Coronary artery (tissue), 2 donors: ENCODE measurements around the gene TCF7.

Experiments used
- DNase-seq: peaks from one replicate; pipeline ENCODE4 v3.0.0-alpha.2; 2017; ENCODE audit warnings: low spot score
- H3K27ac ChIP-seq, 2 donors: fragments of 200-600 bp; sonication (generic); one replicate each; pipeline ENCODE4 v1.5.1; 2016 to 2019
- H3K4me3 ChIP-seq: fragments of 200-600 bp; sonication (generic); 2 replicates; pipeline ENCODE4 v1.5.1; 2016; ENCODE audit warnings: mild to moderate bottlenecking, moderate library complexity
- TF ChIP-seq, protein P1 (sequence below): fragments of 200-600 bp; sonication (generic); IDR thresholded peaks from one replicate; pipeline ENCODE4 v1.5.1; 2019; ENCODE audit warnings: antibody characterized with exemption

The TCF7 gene

DNA sequence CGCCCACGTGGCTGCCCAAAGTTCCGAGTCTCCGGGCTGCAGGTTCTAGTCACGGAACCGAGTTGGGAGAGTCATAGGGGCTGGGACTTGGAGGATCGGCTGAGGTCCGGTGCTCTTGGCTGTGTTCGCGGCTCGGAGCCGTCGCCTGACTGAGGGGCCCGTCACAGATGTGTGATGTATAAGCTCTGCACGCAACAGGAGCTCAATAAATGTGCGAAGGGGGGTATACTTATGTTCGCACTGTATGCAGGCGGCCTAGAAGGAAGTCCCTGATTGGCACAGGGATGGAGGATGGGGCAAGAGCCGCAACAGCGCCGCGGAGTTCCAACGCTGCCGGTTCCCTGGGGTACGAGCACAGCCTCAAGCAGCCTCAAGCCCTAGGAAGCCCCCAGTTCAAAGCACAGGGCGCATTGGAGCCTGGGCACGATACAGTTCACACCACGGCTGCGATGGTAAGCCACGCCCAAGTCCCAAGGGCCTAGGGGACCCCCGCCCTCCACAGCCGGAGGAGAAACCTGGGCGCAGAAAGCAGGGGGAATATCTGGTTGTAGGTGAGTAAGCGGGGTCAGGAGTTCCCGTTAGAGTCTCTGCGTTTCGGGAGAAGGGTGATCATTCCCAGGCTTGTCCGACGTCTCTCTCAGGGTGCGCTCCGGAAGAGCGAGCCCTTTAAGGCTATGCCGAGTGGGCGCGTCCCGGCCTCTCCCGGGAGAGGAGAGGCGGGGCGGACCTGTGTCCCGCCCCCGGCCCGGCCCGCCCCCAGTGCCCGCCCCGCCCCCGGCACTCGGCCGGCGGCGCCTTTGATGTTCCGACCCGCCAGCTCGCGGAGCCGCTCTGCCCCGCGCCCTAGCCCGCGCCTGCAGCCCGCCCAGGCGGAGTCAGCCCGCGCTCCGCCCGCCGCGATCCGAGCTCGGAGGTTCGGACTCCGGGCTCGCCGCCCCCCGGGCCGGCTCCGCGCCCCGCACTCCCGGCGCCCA is at the start of gene TCF7:
Gene TCF7, plus strand, starts transcription at position 780 of the 974 bp plus-strand sequence. CDS start 226 bp downstream, outside the sequence.
- no peak for DNase-seq
- TF ChIP-seq, protein P1, sequence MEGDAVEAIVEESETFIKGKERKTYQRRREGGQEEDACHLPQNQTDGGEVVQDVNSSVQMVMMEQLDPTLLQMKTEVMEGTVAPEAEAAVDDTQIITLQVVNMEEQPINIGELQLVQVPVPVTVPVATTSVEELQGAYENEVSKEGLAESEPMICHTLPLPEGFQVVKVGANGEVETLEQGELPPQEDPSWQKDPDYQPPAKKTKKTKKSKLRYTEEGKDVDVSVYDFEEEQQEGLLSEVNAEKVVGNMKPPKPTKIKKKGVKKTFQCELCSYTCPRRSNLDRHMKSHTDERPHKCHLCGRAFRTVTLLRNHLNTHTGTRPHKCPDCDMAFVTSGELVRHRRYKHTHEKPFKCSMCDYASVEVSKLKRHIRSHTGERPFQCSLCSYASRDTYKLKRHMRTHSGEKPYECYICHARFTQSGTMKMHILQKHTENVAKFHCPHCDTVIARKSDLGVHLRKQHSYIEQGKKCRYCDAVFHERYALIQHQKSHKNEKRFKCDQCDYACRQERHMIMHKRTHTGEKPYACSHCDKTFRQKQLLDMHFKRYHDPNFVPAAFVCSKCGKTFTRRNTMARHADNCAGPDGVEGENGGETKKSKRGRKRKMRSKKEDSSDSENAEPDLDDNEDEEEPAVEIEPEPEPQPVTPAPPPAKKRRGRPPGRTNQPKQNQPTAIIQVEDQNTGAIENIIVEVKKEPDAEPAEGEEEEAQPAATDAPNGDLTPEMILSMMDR, result no peak
- H3K27ac ChIP-seq, result peak within 1 kb of the TSS in 1 of 2 donors; percentile 48

DNA sequence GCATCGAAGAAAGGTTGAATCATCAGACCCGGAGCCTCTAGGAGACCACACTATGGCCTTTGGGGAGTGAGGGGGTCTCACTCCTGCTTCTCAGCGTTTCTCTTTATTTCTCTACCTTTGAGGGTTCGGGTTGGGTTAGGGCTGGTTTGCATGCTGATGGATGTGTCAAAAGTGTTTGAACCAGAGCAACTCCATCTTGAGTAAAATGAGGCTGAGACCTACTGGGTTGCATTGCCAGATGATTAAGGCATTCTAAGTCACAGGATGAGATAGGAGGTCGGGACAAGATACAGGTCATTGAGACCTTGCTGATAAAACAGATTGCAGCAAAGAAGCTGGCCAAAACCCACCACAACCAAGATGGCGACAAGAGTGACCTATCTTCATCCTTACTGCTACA is 44.9 kb upstream of the TCF7 start:
- no peak for DNase-seq
- no peak overlapping the region for H3K27ac ChIP-seq
- no peak overlapping the region for H3K4me3 ChIP-seq
- TF ChIP-seq, protein P1, result no peak

More for the DNA sequence above, at the start of gene TCF7:
- peak within 1 kb of the TSS; percentile 74 for H3K4me3 ChIP-seq

DNA sequence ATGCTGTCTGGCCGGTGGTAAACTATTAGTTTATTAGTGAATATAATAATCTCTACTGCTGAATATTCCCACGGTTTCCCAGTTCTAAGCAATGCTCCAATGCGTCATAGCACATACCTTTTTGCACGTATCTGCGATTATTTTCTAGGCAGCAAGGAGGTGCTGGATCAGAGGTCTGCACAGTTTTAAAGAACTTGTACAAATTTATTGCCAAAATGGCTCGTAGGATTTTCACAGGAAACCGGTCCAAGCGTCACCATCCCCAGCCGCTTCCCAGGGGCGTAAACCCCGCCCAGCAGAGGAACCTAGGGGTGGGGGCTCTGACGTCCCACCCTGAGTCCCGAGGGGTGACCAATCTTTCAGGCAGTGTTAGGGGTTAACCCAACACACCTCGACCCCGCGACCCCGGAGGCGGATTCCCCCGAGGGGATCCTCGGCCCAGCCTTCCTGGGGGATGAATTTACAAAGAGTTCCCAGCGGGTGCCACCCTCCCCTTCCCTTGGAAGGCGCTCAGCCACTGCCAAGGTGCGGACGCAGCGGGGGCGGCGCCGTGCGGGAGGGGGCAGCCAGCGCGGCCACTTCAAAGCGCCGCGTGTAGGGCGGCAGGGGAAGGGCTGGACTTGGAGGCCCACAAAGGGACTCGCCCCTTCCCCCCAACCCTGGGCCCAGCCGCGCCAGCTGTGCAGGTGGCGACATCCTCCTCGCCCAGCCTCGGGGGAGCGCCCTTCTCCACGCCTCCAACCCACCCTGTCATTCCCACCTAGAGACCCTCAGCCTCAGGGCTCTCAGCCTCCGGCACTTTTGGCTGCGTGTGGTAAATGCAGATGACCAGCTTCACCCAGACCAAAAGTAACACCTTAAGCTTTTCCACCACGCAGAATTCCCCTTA is 43.5 kb upstream of the TCF7 start:
- TF ChIP-seq, protein P1, result no peak
- H3K4me3 ChIP-seq, result peak overlapping the region; percentile 69
- DNase-seq, result no peak
- no peak overlapping the region for H3K27ac ChIP-seq

DNA sequence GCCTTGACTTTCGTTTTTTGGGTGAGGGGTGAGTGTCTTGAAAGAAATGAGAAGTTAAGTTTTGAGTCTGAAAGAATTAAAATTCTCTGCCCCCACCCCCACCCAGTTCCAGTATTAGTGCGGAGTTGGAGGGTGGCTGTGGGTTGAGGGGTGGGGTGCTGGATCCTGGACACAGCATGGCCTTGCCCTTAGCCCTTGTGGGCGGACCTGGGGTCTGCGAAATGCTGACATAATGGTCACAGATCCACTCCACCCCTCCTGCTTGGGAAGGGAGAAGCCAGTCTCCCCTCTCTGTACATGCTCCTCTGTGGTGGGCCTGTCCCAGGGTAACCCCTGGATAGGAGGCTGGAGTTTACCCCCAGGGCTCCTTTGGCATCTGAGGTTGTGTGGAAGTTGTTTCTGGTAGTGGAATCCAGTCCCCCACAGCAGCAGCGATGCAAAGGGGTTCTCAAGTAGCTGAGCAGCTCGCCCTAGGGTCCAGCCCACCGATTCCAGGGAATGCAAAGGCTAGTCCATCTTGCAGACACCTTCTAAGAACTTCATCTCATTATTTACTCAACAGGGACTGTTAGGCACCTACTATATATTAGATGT is 42.8 kb upstream of the TCF7 start:
- TF ChIP-seq, protein P1, result no peak
- H3K4me3 ChIP-seq, result peak overlapping the region; percentile 69
- no peak for DNase-seq
- H3K27ac ChIP-seq, result no peak overlapping the region

DNA sequence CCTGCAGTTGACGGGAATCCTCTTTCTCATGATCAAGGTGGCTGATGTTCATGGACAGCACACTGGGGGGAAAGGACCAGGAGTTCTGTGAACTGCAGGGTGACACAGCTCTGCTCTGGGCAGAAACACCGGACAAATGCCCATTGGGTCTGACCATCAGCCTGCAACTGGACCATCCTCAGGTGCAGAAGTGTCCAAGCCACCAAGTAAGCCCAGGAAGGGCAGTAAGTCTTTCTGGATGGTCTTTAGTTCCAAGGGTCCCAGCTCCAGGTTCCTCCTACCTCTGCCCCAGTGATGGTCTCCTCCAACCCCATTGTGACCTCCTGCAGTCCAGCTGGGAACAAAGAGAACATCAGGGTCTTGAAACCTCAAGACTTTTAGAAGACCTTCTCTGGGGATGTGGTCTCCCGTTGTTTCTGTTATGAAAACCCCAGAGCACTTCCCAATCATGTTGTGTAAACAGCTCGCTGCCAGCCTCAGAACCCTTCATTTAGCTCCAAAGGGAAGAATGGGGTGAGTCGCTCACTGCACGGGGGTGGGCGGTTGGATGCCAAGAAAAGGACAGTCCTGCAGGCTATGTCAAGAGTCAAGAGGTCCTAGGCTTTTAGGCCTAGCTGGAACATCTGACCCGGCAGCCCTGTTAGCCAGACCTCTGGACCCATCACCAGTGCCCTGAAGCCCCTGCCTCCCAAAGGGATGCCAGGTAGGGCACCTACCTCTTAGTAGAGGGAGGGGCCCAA is 41.8 kb upstream of the TCF7 start:
- TF ChIP-seq, protein P1, result no peak
- Histone ChIP-seq H3K27ac (no peak overlapping the region), H3K4me3 (no peak overlapping the region)
- no peak for DNase-seq

DNA sequence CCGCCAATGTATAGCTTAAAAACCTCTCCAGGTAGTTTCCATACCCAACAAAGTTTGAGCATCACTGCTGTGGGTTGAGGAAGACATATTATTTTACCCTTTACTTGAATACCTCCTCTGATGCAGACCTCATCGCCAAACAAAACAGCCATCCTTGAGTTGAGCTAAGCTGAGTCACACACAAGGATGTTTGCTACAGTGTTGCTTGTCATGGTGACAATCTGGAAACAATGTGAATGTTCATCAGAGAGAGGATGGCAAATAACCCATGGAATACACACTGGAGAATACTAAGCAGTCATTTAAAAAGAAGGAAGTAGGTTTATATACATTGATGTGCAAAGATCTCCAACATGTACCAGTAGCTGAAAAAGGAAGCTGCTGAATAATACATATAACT is 41.1 kb upstream of the TCF7 start:
- TF ChIP-seq, protein P1, result no peak
- Histone ChIP-seq H3K27ac (no peak overlapping the region), H3K4me3 (no peak overlapping the region)
- no peak for DNase-seq
